Measurements from ENCODE around the gene CEBPA. TPM values are rescaled to one million over a fixed set of nuclear protein-coding genes. Genes with fewer than 3 reads are reported as not detected.

CEBPA gene
- total RNA-seq, 2 donors from 2014 or later, result 25.2 to 58.7 TPM

DNA sequence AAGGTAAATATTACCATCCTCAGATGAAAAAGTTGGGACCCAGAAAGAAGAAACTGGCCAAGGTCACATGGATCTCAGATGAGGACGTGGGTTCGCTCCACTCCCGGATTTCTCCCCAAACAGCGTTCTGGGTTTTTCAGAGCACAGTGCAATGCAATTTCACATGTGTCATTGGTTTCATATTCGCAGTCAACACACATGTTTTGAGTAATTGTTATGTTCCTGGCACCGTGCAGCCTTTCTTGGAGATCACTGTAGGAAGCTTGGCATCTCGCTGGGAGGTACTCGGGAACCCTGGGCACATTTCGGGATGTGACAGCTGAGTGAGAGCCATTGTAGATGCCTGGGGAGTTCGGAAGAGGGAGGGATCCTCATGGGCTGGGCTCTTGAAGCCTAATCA is 45.0 kb upstream of the CEBPA start:
- TF ChIP-seq, protein P1, sequence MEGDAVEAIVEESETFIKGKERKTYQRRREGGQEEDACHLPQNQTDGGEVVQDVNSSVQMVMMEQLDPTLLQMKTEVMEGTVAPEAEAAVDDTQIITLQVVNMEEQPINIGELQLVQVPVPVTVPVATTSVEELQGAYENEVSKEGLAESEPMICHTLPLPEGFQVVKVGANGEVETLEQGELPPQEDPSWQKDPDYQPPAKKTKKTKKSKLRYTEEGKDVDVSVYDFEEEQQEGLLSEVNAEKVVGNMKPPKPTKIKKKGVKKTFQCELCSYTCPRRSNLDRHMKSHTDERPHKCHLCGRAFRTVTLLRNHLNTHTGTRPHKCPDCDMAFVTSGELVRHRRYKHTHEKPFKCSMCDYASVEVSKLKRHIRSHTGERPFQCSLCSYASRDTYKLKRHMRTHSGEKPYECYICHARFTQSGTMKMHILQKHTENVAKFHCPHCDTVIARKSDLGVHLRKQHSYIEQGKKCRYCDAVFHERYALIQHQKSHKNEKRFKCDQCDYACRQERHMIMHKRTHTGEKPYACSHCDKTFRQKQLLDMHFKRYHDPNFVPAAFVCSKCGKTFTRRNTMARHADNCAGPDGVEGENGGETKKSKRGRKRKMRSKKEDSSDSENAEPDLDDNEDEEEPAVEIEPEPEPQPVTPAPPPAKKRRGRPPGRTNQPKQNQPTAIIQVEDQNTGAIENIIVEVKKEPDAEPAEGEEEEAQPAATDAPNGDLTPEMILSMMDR (IDR thresholded peaks at IDR 0.05), result no peak
- TF ChIP-seq POLR2A (IDR thresholded peaks at IDR 0.05) (no peak), POLR2AphosphoS5 (IDR thresholded peaks at IDR 0.05) (no peak)
- Histone ChIP-seq H3K27me3 (replicated peaks; ENCODE audit: insufficient read depth) (no peaks in the 10 kb centered on the region), H3K4me3 (no peak overlapping the region), H3K9me3 (no peaks in the 10 kb centered on the region), H3K4me1 (replicated peaks) (no peaks in the 10 kb centered on the region), H3K36me3 (no peaks in the 10 kb centered on the region), H3K27ac (no peak overlapping the region)
- DNase-seq (ENCODE audit: low spot score), result no peak
- intact Hi-C loops (cut with DNase I), result no loop called here
- WGBS, result 91% methylated on average over 10 of the region's 10 CpGs

DNA sequence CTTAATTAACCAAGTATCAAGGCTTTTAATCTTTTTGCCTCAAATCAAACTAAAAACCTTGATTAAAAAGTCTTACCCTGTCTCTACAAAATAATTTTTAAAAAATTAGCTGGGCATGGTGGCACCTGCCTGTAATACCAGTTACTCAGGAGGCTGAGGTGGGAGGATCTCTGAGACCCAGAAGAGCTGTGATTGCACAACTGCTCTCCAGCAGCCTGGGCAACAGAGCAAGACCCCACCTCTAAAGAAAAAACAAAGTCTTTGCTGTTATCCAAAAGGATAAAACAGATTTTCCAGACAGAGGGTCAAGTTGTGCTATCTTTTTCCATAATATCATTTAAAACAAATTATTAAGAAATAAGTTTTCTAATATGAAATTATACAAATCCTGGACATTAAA is 44.3 kb upstream of the CEBPA start:
- Histone ChIP-seq H3K27me3 (replicated peaks; ENCODE audit: insufficient read depth) (no peaks in the 10 kb centered on the region), H3K4me1 (replicated peaks) (no peaks in the 10 kb centered on the region), H3K36me3 (no peaks in the 10 kb centered on the region), H3K9me3 (no peaks in the 10 kb centered on the region), H3K4me3 (no peak overlapping the region), H3K27ac (no peak overlapping the region)
- intact Hi-C loops (cut with DNase I), result no loop called here
- DNase-seq (ENCODE audit: low spot score), result no peak
- TF ChIP-seq POLR2A (IDR thresholded peaks at IDR 0.05) (no peak), POLR2AphosphoS5 (IDR thresholded peaks at IDR 0.05) (no peak)
- TF ChIP-seq, protein P1 (IDR thresholded peaks at IDR 0.05), result no peak

DNA sequence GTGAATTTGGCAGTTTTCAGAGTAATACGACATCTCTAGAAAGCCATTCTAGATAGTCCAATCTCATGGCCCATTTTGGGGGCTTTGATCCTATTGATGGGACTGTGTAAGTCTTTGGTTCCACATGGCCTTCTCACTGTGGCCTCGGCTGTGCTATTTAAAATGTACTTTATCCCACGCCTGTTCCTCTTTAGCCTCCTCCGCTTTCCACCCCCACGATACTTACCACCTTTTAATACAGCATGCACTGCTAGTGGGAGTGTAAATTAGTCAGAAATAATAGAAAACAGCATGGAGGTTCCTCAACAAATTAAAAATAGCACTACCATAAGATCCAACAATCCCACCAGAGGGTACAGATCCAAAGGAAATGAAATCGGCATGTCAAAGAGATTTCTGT is 42.8 kb upstream of the CEBPA start:
- H3K4me1 ChIP-seq (replicated peaks), result no peaks in the 10 kb centered on the region
- DNase-seq (ENCODE audit: low spot score), result no peak
- no peaks in the 10 kb centered on the region for H3K27me3 ChIP-seq (replicated peaks; ENCODE audit: insufficient read depth)
- H3K27ac ChIP-seq, result no peak overlapping the region
- intact Hi-C loops (cut with DNase I), result no loop called here
- WGBS, result 93% methylated on average over 6 of the region's 6 CpGs
- H3K4me3 ChIP-seq, result no peak overlapping the region
- TF ChIP-seq, protein P1 (IDR thresholded peaks at IDR 0.05), result no peak
- TF ChIP-seq POLR2AphosphoS5 (IDR thresholded peaks at IDR 0.05) (no peak), POLR2A (IDR thresholded peaks at IDR 0.05) (no peak)
- no peaks in the 10 kb centered on the region for H3K9me3 ChIP-seq
- H3K36me3 ChIP-seq, result no peaks in the 10 kb centered on the region

DNA sequence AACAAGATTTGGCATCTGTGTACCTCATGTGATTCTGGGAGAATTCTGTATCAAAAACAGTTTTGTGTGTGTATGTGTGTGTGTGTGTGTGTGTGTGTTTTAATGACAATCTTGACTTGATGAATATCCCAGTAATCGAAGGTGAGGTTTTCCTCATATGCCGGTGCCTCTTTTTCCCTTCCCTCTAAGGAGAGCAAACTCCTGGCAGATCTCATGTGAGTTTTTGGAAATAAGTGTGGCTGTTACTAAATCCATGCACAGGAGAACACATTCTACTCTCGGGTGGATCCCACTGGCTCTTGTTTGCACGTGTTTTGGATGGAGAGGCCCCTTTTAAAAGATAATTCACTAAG is 42.2 kb upstream of the CEBPA start:
- 53% methylated on average over 4 of the region's 4 CpGs for WGBS
- intact Hi-C loops (cut with DNase I), result no loop called here
- TF ChIP-seq, protein P1 (IDR thresholded peaks at IDR 0.05), result no peak
- TF ChIP-seq POLR2A (IDR thresholded peaks at IDR 0.05) (no peak), POLR2AphosphoS5 (IDR thresholded peaks at IDR 0.05) (no peak)
- Histone ChIP-seq H3K4me3 (no peak overlapping the region), H3K27me3 (replicated peaks; ENCODE audit: insufficient read depth) (no peaks in the 10 kb centered on the region), H3K36me3 (no peaks in the 10 kb centered on the region), H3K4me1 (replicated peaks) (no peaks in the 10 kb centered on the region), H3K9me3 (no peaks in the 10 kb centered on the region), H3K27ac (no peak overlapping the region)
- no peak for DNase-seq (ENCODE audit: low spot score)

DNA sequence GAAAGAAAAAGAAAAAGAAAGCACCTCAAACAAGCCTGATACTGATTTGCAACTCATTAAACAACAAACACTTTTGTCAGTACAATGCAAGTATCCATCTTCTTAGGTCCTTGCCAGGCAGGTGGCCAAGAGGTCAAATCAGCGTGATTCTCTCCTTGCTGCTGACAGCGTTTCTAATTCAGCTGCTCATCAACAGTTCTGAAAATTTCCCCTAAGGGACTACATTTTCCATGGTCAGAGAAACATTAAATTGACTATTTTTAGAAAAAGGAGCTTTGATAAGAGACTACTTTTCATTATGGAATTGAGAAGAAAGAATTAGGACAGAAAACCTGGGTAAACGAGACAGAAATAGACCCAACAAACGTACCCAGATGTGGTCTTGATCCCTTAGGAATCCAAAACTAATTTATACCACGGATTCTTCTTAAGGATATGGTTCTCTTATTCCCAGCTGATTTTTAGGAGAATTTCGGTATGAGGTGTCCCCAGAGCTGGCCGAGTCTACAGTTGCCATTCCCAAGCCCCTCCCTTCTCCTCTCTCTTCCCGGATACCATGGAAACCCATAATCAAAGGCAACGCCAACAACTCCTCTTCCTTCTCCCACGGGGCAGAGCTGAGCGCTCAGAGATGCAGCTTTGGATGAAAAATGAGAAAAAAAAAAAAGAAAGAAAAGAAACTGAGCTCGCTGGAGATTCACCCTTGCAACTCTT is 41.7 kb upstream of the CEBPA start:
- Histone ChIP-seq H3K27me3 (replicated peaks; ENCODE audit: insufficient read depth) (no peaks in the 10 kb centered on the region), H3K36me3 (no peaks in the 10 kb centered on the region), H3K4me3 (no peak overlapping the region), H3K9me3 (no peaks in the 10 kb centered on the region), H3K4me1 (replicated peaks) (no peaks in the 10 kb centered on the region), H3K27ac (no peak overlapping the region)
- intact Hi-C loops (cut with DNase I), result no loop called here
- 26% methylated on average over 12 of the region's 12 CpGs for WGBS
- no peak for DNase-seq (ENCODE audit: low spot score)
- no peak for TF ChIP-seq POLR2AphosphoS5 (IDR thresholded peaks at IDR 0.05)
- no peak for TF ChIP-seq POLR2A (IDR thresholded peaks at IDR 0.05)
- TF ChIP-seq, protein P1 (IDR thresholded peaks at IDR 0.05), result no peak

Data from prostate gland (tissue), 2 donors.